Hematopoietic multipotent progenitor cell treated with erythropoietin and hydrocortisone succinate and interleukin-3 and kit ligand, for 17 days (in vitro differentiated cells): ENCODE measurements around the gene CDH23.

Source experiments
- DNase-seq: peaks from one replicate; pipeline ENCODE4 v3.0.0-alpha.2; 2015; ENCODE audit warnings: low spot score

Gene CDH23

DNA sequence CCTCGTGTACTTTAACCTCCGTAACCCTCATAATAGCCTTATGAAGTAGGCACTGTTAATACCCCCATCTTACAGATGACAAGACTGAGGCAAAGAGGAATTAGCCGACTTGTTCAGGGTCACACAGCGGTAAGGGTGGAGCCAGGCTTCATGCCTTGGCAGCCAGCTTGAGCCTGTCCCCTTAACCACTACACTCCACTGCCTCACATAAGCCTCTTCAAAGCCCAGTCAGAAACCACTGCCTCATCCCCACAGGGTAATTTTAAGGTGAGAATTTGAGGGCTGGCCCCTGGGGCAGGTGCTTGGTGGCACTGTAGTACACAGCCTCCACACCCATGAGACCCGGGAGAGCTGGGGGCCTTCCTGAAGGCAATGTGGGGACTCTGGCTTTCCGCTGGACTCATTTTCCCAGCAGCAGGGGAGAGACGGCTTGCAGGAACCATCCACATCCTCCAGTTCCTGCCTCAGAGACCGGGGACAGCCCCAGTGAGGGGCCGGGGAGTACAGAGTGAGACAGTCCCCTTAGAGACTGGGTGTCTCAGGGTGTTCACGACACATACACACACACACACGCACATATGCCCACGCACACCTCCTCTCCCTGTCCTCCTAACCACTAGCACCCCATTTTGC, 330.5 kb downstream of the CDH23 start:
- no peak for DNase-seq

DNA sequence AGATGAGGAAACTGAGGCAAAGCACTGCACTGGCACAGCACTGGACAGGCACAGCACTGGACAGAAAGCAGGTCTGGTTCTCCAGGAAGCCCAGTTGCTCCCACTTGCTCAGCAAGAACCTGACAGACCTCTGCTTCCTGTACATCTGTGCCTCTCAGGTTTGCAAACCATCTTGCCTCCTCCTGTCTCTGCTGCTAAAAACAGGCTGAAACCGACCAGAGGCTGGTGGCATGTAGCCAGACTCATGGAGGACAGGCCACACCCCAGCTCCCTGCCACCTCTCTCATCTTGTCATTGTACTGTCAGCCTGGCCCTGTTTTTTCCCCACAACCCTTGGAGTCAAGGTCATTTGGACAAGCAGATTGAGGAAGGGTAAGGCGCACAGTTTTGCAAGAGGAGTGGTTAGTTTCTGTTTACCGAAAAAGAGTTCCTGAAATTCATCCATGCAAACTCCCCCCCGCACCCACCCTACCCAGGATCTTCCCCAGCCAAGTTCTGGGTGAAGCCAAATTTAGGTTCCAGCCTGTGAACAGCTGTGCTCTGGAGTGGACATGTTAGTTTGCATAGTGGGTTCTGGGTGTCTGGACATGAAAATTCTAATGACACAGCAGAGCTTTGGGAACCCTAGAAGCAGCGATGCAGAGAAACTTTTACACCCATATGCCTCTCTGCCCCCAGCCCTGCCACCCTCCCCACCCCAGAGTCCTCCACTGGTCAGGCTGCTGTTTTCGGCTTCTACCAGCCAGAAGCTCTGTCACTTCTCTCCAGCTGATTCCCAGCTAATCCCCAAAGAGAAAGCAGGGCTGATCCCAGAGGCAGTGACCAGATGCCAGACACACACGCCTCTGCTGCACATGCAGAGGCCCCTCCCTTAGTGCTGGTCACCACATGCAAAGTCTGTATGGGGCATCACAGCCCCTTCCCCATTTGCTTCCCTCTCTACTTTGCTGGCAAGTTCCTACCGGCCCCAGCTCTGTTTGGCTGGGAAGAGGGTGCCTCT, 331.3 kb downstream of the CDH23 start:
- peak; percentile 85 for DNase-seq

DNA sequence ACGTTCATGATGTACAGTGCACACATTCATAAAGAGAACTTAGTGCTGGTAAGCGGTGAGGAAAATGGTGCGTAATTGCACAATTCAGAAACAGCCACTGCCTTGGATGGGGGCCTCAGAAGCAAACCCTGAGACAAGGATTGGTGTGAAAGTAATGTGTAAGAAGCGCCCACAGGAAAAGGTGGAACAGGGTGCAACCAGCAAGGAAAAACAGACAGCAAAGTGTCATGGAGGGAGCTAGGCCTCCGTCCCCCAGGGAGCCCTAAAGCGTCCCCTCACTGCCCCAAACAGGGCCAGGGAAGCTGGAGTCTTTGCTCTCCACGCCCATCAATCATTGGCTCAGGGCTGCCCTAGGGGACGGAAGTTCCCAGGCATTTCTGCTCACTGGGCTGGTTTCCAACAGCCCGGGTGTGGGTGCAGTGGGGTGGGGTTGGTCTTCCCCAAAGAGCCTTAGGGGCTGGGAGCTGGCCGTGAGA, 332.5 kb downstream of the CDH23 start:
- DNase-seq: peak; percentile 78

- DNase-seq: no peak
Measured at GRCh38 chr10:71731791-71732190, 335.1 kb downstream of the CDH23 start.

- no peak for DNase-seq
Measured at GRCh38 chr10:71734797-71735196, 338.1 kb downstream of the CDH23 start.

DNA sequence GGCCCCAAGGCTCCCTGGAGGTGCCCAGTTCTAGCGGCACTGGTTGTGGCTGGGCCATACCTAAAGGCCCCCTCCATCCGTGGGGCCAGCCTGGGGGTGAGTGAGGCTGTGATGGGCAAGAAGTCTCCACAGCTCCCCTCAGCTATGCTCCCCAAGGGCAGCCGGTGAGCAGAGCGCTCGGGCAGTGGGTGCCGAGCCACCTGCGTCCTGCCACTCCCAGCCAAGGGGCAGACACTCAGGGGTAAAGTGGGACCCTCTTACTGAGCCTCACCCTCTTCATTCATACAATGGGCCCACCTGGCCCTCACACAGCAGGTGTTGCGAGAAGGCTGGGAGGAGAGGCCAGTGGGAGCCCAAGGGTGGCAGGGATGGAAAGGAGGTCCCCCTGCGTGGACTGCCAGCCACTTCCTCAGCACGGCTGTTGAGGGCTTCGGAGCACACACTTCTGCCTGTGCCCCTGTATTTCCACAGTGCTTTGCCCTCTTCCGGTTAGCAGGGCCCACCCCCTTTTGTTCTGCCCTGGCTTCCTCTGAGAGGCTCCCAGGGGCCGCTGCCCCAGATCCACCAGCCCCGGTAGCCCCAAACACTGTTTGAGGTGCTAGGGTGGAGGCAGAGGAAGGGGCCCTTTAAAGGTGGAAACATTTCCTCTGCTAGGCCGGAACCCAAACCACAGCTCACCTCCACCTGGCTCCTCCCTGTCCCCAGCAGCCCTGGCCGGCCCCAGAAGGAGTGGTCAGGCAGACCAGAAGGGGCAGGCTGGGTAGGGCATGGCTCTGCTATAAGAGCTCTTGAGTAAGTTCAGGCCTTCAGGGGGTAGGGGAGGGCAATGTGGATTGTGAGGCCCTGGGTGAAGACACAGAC, 339.2 kb downstream of the CDH23 start:
- DNase-seq: no peak

- no peak for DNase-seq
Measured at GRCh38 chr10:71736570-71736952, 339.8 kb downstream of the CDH23 start.

- DNase-seq: no peak
Measured at GRCh38 chr10:71737001-71737833, 340.5 kb downstream of the CDH23 start.

GRCh38 chr10:71737834-71738197, 341.1 kb downstream of the CDH23 start:
- DNase-seq: no peak

- no peak for DNase-seq
Measured at GRCh38 chr10:71739358-71739900, 342.7 kb downstream of the CDH23 start.

DNA sequence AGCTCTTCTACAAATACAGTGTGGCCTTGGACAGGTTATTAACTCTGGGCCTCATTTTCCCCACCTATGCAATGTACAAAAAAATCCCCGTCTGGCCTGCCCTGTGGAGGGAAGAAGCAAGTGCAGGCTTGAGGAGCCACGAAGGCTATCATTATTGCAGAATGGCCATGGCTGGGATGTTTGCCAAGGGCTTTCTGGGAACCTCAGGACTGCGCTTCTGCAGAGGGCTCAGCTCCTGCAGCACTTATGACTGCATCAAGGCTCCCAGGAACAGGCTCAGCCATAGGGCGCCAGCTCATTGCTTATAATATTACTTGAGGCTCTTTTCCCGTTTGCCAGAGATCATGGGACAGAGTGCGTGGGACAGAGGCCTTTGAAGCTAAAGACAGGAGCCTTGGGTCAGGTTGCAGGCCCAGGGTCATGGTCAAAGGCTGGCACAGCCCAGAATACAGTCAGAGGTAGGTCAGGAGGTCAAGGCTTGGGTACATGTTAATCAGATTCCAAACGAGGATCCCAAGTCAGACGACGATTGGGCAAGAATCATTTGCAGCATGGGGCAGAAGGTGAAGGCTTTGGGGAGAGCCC, 343.4 kb downstream of the CDH23 start:
- peak; percentile 30 for DNase-seq

DNA sequence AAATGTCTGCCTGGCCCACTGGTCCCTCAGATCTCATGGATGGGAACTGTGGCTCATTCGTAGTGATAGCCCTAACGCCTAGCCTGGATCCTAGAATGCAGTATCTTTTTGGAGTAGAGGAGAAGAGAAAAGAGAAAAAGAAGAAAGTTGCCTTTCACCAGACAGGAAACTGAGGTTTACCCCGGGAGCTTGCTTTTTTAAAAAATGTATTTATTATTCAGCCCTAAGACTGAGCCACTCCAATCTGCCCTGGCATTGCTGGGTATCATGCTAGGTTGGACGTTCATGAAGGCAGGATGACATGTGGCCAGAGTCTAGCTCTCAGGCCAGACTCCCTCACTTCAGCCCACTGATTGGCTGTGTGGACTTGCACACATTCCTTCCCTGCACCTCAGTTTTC, 344.3 kb downstream of the CDH23 start:
- DNase-seq: no peak

DNA sequence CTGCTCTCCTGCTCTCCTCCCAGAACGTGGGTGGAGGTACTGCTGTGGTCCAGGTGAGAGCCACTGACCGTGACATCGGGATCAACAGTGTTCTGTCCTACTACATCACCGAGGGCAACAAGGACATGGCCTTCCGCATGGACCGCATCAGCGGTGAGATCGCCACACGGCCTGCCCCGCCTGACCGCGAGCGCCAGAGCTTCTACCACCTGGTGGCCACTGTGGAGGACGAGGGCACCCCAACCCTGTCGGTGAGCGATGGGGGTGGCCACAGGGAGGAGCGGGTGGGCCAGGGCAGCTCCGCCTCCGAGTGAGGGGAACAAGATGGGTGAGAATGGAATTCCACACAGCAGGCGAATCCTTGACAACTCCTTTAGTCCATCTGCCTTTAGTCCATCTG, 345.0 kb downstream of the CDH23 start:
- DNase-seq: no peak

DNA sequence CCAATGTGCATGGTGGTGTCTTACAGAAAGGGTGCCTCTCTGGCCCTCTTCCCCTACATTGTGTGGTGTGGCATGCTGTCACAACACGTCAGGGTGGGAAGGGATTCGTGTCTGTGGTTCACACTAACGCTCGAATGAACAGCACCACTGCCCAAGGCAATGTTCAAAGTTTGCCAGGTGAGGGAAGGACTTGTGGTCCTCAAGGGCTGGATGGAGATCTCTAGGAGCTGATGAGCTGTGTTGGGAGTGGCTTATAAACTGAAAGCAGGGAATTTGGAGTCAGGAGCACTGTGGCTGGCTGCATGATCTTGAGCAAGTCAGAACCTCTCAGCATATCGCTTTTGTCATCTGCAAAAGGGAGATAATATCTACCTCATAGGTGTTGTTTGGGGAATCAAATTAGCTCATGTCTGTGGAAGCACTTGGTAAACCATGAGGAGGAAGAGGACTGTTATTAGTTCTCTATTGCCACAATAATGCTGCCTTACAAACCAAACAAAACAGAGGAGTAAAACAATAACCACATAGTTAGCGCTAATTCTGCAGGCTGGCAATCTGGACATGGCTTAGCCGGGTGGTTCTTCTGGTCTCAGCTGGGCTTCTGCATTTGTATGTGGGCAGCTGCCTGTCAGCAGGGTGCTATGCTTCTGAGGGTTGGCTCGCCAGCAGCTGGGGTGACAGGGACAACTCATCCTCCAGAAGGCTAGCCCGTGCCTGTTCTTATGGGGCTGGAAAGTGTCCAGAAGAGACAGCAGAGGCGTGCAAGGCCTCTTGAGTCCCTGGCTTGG, 345.8 kb downstream of the CDH23 start:
- no peak for DNase-seq

- DNase-seq: no peak
Measured at GRCh38 chr10:71743089-71743838, 346.5 kb downstream of the CDH23 start.

DNA sequence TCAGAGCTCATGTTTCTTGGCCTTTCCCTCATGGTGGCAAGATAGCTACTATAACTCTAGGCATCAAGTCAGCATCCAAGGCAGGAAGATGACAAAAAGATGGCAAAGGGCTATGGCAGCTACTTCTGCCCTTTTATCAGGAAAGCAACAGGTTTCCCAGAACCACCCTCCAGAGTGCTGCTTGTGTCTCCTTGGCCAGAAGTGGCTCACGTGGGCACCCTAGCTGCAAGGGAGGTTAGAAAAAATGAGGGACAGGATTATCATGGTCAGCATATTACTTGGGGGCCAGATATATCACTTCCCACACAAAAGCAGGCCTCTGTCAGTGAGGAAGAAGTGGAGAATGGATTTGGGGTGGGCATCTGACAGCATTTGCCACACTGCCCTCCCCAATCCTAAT, 347.1 kb downstream of the CDH23 start:
- peak; percentile 33 for DNase-seq

- DNase-seq: no peak
Measured at GRCh38 chr10:71744897-71745663, 348.4 kb downstream of the CDH23 start.

DNA sequence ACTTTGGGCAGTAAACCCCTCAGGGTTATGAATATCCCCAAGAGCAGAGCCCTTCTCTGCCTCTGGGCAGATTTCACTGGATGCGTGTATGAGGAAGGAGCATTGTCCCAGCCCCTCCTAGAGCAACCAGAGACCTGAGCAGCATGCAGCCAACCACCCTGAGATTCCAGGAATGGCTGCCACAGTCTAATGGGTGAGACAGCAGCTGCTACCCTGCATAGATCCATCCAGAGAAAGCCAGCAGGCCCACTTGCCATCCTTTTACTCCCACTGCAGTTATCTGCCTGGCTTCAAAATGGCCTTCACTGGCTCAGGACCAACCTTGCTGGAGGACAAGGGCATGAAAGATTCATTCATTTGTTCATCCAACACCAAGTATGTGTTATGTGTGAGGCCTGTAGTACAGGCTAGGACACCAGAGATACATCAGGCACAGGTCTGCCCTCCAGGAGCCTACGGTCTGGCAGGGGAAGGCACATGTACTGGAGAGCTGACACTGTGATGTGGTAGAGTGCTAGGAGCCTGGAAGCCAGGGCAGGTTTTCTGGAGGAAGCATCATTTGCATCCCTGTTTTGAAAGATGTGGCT, 349.0 kb downstream of the CDH23 start:
- peak; percentile 41 for DNase-seq
